Right cardiac atrium (tissue), 5 donors: ENCODE results near the gene CHD6. TPM values are rescaled to one million over a fixed set of nuclear protein-coding genes. Genes with fewer than 3 reads are reported as not detected.

Experiments
- ATAC-seq, 2 donors: fragments of 200-7000 bp; cut with Tn5 transposase; one replicate each; pipeline versions ENCODE4 v1.8.0 to v1.9.1; 2020; ENCODE audit warnings: moderate library complexity in 2 of 2, mild to moderate bottlenecking in 1 of 2
- DNase-seq, 3 donors: peaks; one replicate each; pipeline ENCODE4 v3.0.0-alpha.2; 2020
- H3K27ac ChIP-seq: one replicate; pipeline ENCODE4 v1.5.1; 2013; ENCODE audit warnings: mild to moderate bottlenecking, low read length, control low read depth, moderate library complexity
- H3K27me3 ChIP-seq: one replicate; pipeline ENCODE4 v1.6.1; 2013; ENCODE audit not compliant: control insufficient read depth, insufficient read depth
- H3K4me1 ChIP-seq: one replicate; pipeline ENCODE4 v1.6.1; 2013; ENCODE audit warnings: low read length; ENCODE audit not compliant: control insufficient read depth, insufficient read depth
- H3K4me3 ChIP-seq: one replicate; pipeline ENCODE4 v1.5.1; 2013; ENCODE audit warnings: low read length, control low read depth
- H3K9me3 ChIP-seq: one replicate; pipeline ENCODE4 v1.6.1; 2013; ENCODE audit warnings: low read length; ENCODE audit not compliant: control insufficient read depth
- WGBS: extraction: QIAGEN DNeasy Blood & Tissue Kit; methylation state at CpG from one replicate; pipeline ENCODE4 v1.1.7; 2013; 5-methylcytosine and 5-hydroxymethylcytosine counted together
- intact Hi-C, 4 donors: fragments of 100-400 bp; cut with DNase I; formaldehyde crosslinking; loops; one replicate each; pipeline versions ENCODE4 v1.11.0 to v1.14.0; 2022 to 2023
- polyA plus RNA-seq: library from polyadenylated mRNA; stranded (reverse); fragments of 200-250 nt; gene quantifications from one replicate; pipeline ENCODE4 v1.2.3, GENCODE V29; 2013
- total RNA-seq, 4 donors: library from RNA; stranded (reverse); fragmentation: NEBNext Ultra II Directional; extraction: Animal tissue kit (Norgen Biotek cat#: 25700); gene quantifications; one replicate each; pipeline ENCODE4 v1.2.1, GENCODE V29; 2021
- donor health status: healthy with polysubstance abuse.
- donor health status: DM: no; HTN: yes; CAD: no.
- donor health status: DM: no; HTN: no; CAD: no.
- donor health status: DM: no; HTN: yes; CAD: no; lungs with severe emphysema.
- donor health status: DM: yes; HTN: yes; CAD: no.

CHD6 gene
- total and polyA plus RNA-seq, 5 donors = 9.7 to 53.9 (median 49.2) TPM

- Histone ChIP-seq H3K27me3 (no peaks in the 10 kb centered on the region), H3K4me1 (no peaks in the 10 kb centered on the region), H3K27ac (no peak overlapping the region), H3K9me3 (no peaks in the 10 kb centered on the region), H3K4me3 (no peak overlapping the region)
- no peak for DNase-seq
- no peak for ATAC-seq
- 86% methylated on average over 1 of the region's 1 CpG for WGBS
- intact Hi-C loops = loop anchor here in 1 of 4 donors (10.0 kb wide), 1 partner anchor 107 kb away; no protein-coding TSS in a partner anchor
These were observed 3.2 kb upstream of the CHD6 start for GRCh38 chr20:41621421-41621820.

- intact Hi-C loops = loop anchor here in 2 of 4 donors (10.0 kb wide), 1 partner anchor 105 kb away; no protein-coding TSS in a partner anchor
- 64% methylated on average over 5 of the region's 5 CpGs for WGBS
These were observed 1.4 kb upstream of the CHD6 start for GRCh38 chr20:41619360-41620100.

GRCh38 chr20:41618807-41619311 is 682 bp upstream of the CHD6 start:
- DNase-seq (no peak), ATAC-seq (no peak)
- Histone ChIP-seq H3K9me3 (no peaks in the 10 kb centered on the region), H3K27me3 (no peaks in the 10 kb centered on the region), H3K4me3 (peak overlapping the region; percentile 99), H3K4me1 (peaks cover 2% of the 10 kb centered on the region), H3K27ac (peak overlapping the region; percentile 70)
- WGBS = 5% methylated on average over 30 of the region's 30 CpGs
- intact Hi-C loops = loop anchor here in 1 of 4 donors (10.0 kb wide), 1 partner anchor 104 kb away; no protein-coding TSS in a partner anchor

More at GRCh38 chr20:41619360-41620100, 1.4 kb upstream of the CHD6 start:
- Histone ChIP-seq H3K27ac (no peak overlapping the region), H3K27me3 (no peaks in the 10 kb centered on the region), H3K9me3 (no peaks in the 10 kb centered on the region), H3K4me3 (no peak overlapping the region), H3K4me1 (peaks cover 2% of the 10 kb centered on the region)
- ATAC-seq = no peak
- peak in 1 of 3 donors; percentile 43 for DNase-seq

- peak in 1 of 2 donors; percentile 29 for ATAC-seq
- intact Hi-C loops = loop anchor here in 1 of 4 donors (10.0 kb wide), 1 partner anchor 102 kb away; no protein-coding TSS in a partner anchor
- no peaks in the 10 kb centered on the region for H3K9me3 ChIP-seq
- DNase-seq = peak; percentile 37 to 79 (median 77)
- H3K27ac ChIP-seq = peak overlapping the region; percentile 70
- WGBS = 3% methylated on average over 35 of the region's 35 CpGs
- H3K4me1 ChIP-seq = peaks cover 5% of the 10 kb centered on the region
- no peaks in the 10 kb centered on the region for H3K27me3 ChIP-seq
- peak overlapping the region; percentile 100 for H3K4me3 ChIP-seq
These were observed 897 bp downstream of the CHD6 start for GRCh38 chr20:41617059-41617901.

- WGBS = 63% methylated on average over 4 of the region's 4 CpGs
- no peaks in the 10 kb centered on the region for H3K27me3 ChIP-seq
- intact Hi-C loops = loop anchor here in 1 of 4 donors (10.0 kb wide), 1 partner anchor 101 kb away; no protein-coding TSS in a partner anchor
- H3K9me3 ChIP-seq = no peaks in the 10 kb centered on the region
- peaks cover 5% of the 10 kb centered on the region for H3K4me1 ChIP-seq
- H3K27ac ChIP-seq = no peak overlapping the region
- DNase-seq = no peak
- no peak for ATAC-seq
- no peak overlapping the region for H3K4me3 ChIP-seq
These were observed 1.9 kb downstream of the CHD6 start for GRCh38 chr20:41616228-41616627.

GRCh38 chr20:41615676-41616075 is 2.5 kb downstream of the CHD6 start:
- H3K4me1 ChIP-seq = peaks cover 5% of the 10 kb centered on the region
- no peak overlapping the region for H3K4me3 ChIP-seq
- H3K27me3 ChIP-seq = no peaks in the 10 kb centered on the region
- H3K9me3 ChIP-seq = no peaks in the 10 kb centered on the region
- intact Hi-C loops = loop anchor here in 1 of 4 donors (10.0 kb wide), 1 partner anchor 101 kb away; no protein-coding TSS in a partner anchor
- WGBS = 61% methylated on average over 3 of the region's 3 CpGs
- no peak overlapping the region for H3K27ac ChIP-seq
- ATAC-seq = no peak
- no peak for DNase-seq

GRCh38 chr20:41615110-41615509 is 3.1 kb downstream of the CHD6 start:
- no peaks in the 10 kb centered on the region for H3K27me3 ChIP-seq
- intact Hi-C loops = loop anchor here in 1 of 4 donors (10.0 kb wide), 1 partner anchor 100 kb away; no protein-coding TSS in a partner anchor
- WGBS = 51% methylated on average over 1 of the region's 1 CpG
- H3K9me3 ChIP-seq = no peaks in the 10 kb centered on the region
- ATAC-seq = no peak
- no peak overlapping the region for H3K4me3 ChIP-seq
- H3K27ac ChIP-seq = no peak overlapping the region
- peaks cover 5% of the 10 kb centered on the region for H3K4me1 ChIP-seq
- DNase-seq = no peak

- H3K4me1 ChIP-seq = peaks cover 7% of the 10 kb centered on the region
- H3K27ac ChIP-seq = no peak overlapping the region
- H3K9me3 ChIP-seq = no peaks in the 10 kb centered on the region
- DNase-seq (no peak), ATAC-seq (no peak)
- H3K27me3 ChIP-seq = no peaks in the 10 kb centered on the region
- 82% methylated on average over 2 of the region's 2 CpGs for WGBS
- no peak overlapping the region for H3K4me3 ChIP-seq
- intact Hi-C loops = loop anchor here in 1 of 4 donors (10.0 kb wide), 1 partner anchor 99 kb away; no protein-coding TSS in a partner anchor
These were observed 4.9 kb downstream of the CHD6 start for GRCh38 chr20:41613321-41613720.

GRCh38 chr20:41609474-41609873 is 8.7 kb downstream of the CHD6 start:
- DNase-seq (no peak), ATAC-seq (no peak)
- H3K4me1 ChIP-seq = peaks cover 5% of the 10 kb centered on the region
- H3K27ac ChIP-seq = no peak overlapping the region
- WGBS = 68% methylated on average over 3 of the region's 3 CpGs
- intact Hi-C loops = no loop called here
- no peaks in the 10 kb centered on the region for H3K27me3 ChIP-seq
- H3K4me3 ChIP-seq = no peak overlapping the region
- no peaks in the 10 kb centered on the region for H3K9me3 ChIP-seq

- Histone ChIP-seq H3K9me3 (no peaks in the 10 kb centered on the region), H3K27ac (no peak overlapping the region), H3K4me1 (peaks cover 8% of the 10 kb centered on the region), H3K4me3 (no peak overlapping the region), H3K27me3 (no peaks in the 10 kb centered on the region)
- WGBS = 91% methylated on average over 2 of the region's 2 CpGs
- DNase-seq = no peak
- intact Hi-C loops = no loop called here
- ATAC-seq = no peak
These were observed 9.6 kb downstream of the CHD6 start for GRCh38 chr20:41608606-41609005.
